A673 (cell line): ENCODE data around the gene ERP27.

Experiments used
- CTCF ChIP-seq: fragments of 300-800, 200-600 bp; sonication (generic); conservative IDR thresholded peaks from 2 replicates; pipeline ENCODE4 v1.5.1; 2017; ENCODE audit warnings: low read depth, mild to moderate bottlenecking, antibody characterized with exemption, low read length, moderate library complexity, mixed read lengths
- EZH2 ChIP-seq: fragments of 200-600 bp; sonication (generic); IDR thresholded peaks from 2 replicates; pipeline ENCODE4 v1.6.1; 2017; ENCODE audit warnings: borderline replicate concordance, low read depth, mild to moderate bottlenecking, mixed read lengths, antibody characterized with exemption, low read length; ENCODE audit not compliant: poor library complexity, severe bottlenecking

DNA sequence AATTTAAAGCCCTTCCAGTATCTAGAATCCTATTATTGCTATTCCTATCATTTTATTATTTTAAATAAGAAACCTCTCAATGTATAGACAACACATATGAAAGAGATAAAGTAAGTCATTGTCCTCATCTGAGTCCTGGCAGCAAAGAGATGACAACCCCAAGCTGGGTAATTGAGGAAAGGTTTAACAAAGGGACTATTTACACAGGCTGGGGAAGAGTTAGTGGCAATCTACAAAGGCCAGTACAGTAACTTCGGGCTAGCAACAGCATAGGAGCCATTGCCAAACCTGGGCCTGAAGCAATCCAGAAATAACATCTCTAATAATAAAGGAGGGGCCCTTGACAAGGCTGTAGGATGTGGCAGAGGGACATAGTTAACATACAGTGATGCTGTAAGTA is 45.7 kb upstream of the ERP27 start:
- TF ChIP-seq CTCF, result no peak
- TF ChIP-seq EZH2, result no peak
